KOPT-K1 (cell line): ENCODE measurements around the gene TMEM151A.
"Not testable (repeated sequence)": the region's sequence is repeated elsewhere in the genome, so short reads cannot be mapped to it uniquely, and the experiment has no call there.

ENCODE experiments used
- H3K27ac ChIP-seq: fragments of 200-600 bp; sonication (generic); 2 replicates; pipeline ENCODE4 v1.5.1; 2016; ENCODE audit warnings: antibody characterized with exemption, mild to moderate bottlenecking, low read depth, low read length; ENCODE audit not compliant: poor library complexity, severe bottlenecking
- H3K36me3 ChIP-seq: fragments of 200-600 bp; sonication (generic); 2 replicates; pipeline ENCODE4 v1.5.1; 2017; ENCODE audit warnings: antibody characterized with exemption, mild to moderate bottlenecking, low read length, moderate library complexity; ENCODE audit not compliant: insufficient read depth
- H3K9me3 ChIP-seq: fragments of 200-600 bp; sonication (generic); 2 replicates; pipeline ENCODE4 v1.5.1; 2017; ENCODE audit warnings: antibody characterized with exemption, low read length, mild to moderate bottlenecking; ENCODE audit not compliant: insufficient read depth, poor library complexity, severe bottlenecking

Gene TMEM151A

GRCh38 chr11:66291706-66292542 is at the start of gene TMEM151A:
Gene TMEM151A, plus strand, starts transcription at chr11:66291894. Its CDS starts 120 bp downstream, at chr11:66292014.
- Histone ChIP-seq H3K27ac (no peak within 1 kb of the TSS), H3K36me3 (no peaks in the 10 kb centered on the region), H3K9me3 (no peaks in the 10 kb centered on the region)

GRCh38 chr11:66242095-66242765 is 49.5 kb upstream of the TMEM151A start:
- Histone ChIP-seq H3K36me3 (no peaks in the 10 kb centered on the region), H3K27ac (peak overlapping the region; percentile 93), H3K9me3 (no peaks in the 10 kb centered on the region)

DNA sequence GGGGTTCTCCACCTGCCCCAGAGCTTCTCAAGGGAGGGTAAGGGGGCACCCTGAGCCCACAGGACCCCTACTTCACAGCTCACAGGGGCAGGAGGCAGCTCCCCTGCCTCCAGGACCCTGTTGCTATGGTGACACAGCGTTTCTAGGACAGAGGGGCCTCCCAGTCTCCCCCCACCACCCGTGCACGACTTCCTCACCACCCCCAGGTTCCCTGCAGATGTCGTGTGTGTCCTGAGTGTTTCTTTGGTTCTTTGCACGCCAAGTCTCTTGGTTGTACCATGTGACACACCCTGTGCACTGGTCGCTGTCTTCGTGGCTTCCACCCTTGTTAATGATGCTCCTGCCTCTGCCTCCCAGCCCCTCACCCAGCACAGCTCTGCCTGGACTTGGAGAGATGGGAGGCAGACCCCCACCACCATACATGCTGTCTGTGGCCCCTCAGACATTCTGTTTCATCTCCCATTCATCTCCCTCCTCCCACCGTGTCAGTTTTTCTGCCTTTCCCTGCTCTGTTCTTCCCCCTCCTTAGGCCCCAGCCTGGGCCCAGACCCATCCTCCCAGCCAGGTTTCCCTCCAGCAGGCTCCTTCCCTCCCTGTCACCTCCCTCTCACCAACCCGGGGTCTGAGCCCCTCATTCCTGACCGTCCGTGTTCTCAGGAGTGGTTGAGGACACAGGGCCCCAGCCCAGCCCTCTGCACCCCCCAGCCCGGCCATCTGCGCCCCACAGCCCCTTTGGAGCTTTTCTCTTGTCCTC is 47.7 kb upstream of the TMEM151A start:
- Histone ChIP-seq H3K36me3 (no peaks in the 10 kb centered on the region), H3K27ac (peak overlapping the region; percentile 93)

GRCh38 chr11:66247295-66247694 is 44.4 kb upstream of the TMEM151A start:
- Histone ChIP-seq H3K9me3 (no peaks in the 10 kb centered on the region), H3K27ac (no peak overlapping the region), H3K36me3 (no peaks in the 10 kb centered on the region)

More for the DNA sequence above, 47.7 kb upstream of the TMEM151A start:
- H3K9me3 ChIP-seq, result no peaks in the 10 kb centered on the region

DNA sequence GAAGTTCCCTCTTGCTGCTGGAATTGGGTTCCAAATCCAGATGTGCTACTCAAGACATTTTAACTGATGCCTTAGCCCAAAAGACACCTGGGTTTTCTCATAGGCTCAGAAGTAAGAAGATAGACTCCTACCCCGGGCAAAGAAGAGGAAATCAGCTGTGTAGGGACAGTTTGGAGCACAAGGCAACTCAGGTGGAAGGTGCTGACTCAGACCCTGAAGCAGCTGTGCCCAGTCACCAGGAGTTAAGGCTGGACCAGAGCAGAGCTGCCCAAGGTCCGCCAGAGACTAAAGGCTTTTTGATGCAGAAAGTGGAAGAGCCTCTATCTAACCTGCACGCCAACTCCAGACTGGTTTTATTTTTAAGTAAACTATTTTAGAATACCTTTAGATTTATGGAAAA is 43.9 kb upstream of the TMEM151A start:
- H3K9me3 ChIP-seq, result no peaks in the 10 kb centered on the region
- no peak overlapping the region for H3K27ac ChIP-seq
- H3K36me3 ChIP-seq, result no peaks in the 10 kb centered on the region

- Histone ChIP-seq H3K27ac (no peak overlapping the region), H3K36me3 (no peaks in the 10 kb centered on the region), H3K9me3 (no peaks in the 10 kb centered on the region)
These were observed 42.8 kb upstream of the TMEM151A start for GRCh38 chr11:66248903-66249302.

GRCh38 chr11:66251809-66252208 is 39.9 kb upstream of the TMEM151A start:
- Histone ChIP-seq H3K9me3 (no peaks in the 10 kb centered on the region), H3K36me3 (no peaks in the 10 kb centered on the region), H3K27ac (no peak overlapping the region)

DNA sequence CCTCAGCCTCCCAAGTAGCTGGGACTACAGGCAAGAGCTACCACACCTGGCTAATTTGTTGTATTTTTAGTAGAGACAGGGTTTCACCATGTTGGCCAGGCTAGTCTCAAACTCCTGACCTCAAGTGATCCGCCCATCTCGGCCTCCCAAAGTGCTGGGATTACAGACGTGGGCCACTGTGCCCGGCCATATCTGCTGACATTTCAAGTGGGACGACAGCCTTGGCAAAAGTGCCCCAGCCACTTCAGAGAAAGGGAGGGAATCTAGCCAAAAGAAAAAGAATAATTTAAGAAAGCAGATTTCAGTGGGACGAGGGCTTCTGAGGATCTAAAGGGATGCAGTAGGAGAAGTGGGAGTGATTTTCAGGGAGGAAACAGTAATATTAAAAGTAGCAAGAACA is 38.6 kb upstream of the TMEM151A start:
- H3K36me3 ChIP-seq, H3K27ac ChIP-seq, H3K9me3 ChIP-seq: not testable (repeated sequence)

DNA sequence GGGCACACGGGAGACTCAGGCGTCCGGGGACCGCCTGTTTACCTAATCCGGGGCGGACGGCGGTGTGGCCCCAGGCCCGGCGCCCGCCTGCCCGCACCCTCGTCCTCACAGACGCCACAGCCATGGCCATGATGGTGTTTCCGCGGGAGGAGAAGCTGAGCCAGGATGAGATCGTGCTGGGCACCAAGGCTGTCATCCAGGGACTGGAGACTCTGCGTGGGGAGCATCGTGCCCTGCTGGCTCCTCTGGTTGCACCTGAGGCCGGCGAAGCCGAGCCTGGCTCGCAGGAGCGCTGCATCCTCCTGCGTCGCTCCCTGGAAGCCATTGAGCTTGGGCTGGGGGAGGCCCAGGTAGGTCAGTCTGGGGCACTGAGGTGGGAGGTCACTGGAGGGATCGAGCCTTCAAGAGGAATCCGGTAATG is 33.2 kb upstream of the TMEM151A start:
- H3K9me3 ChIP-seq, result no peaks in the 10 kb centered on the region
- H3K27ac ChIP-seq, result peak overlapping the region; percentile 98
- peaks cover 43% of the 10 kb centered on the region for H3K36me3 ChIP-seq

DNA sequence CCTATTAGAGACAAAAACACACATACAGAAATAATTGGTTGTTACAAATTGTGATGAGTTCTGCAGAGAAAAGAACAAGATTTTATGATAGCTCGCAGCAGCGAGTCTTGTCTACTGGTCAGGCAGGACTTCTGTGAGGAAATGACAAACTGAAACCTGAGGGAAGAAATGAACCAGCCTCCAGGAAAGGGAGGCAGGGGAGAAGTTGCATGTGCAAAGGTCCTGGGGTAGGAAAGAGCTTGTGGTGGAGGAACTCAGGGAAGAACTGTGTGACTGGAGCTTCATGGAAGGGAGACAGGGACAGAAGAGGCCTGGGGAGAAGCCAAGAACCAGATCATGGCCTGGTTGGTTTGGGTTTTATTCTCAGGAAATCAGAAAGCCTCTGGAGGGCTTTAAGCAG is 32.5 kb upstream of the TMEM151A start:
- Histone ChIP-seq H3K27ac (peak overlapping the region; percentile 98), H3K36me3 (peaks cover 51% of the 10 kb centered on the region), H3K9me3 (no peaks in the 10 kb centered on the region)

GRCh38 chr11:66259956-66260355 is 31.7 kb upstream of the TMEM151A start:
- H3K9me3 ChIP-seq, result no peaks in the 10 kb centered on the region
- peaks cover 58% of the 10 kb centered on the region for H3K36me3 ChIP-seq
- no peak overlapping the region for H3K27ac ChIP-seq

DNA sequence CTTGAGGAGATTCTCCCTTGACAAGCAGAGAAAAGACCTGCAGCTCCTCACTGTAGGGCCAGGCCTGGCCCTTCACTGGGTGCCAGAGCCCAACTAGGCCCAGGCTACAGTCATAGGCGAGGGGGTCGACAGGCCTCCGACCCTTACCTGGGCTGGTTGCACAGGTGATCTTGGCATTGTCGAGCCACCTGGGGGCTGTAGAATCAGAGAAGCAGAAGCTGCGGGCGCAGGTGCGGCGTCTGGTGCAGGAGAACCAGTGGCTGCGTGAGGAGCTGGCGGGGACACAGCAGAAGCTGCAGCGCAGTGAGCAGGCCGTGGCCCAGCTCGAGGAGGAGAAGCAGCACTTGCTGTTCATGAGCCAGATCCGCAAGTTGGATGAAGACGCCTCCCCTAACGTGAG is 30.1 kb upstream of the TMEM151A start:
- Histone ChIP-seq H3K36me3 (peaks cover 74% of the 10 kb centered on the region), H3K27ac (no peak overlapping the region), H3K9me3 (no peaks in the 10 kb centered on the region)

- no peak overlapping the region for H3K27ac ChIP-seq
- H3K36me3 ChIP-seq, result peaks cover 80% of the 10 kb centered on the region
- H3K9me3 ChIP-seq, result no peaks in the 10 kb centered on the region
These were observed 29.5 kb upstream of the TMEM151A start for GRCh38 chr11:66262191-66262590.

GRCh38 chr11:66262696-66263095 is 29.0 kb upstream of the TMEM151A start:
- peaks cover 81% of the 10 kb centered on the region for H3K36me3 ChIP-seq
- no peaks in the 10 kb centered on the region for H3K9me3 ChIP-seq
- no peak overlapping the region for H3K27ac ChIP-seq

DNA sequence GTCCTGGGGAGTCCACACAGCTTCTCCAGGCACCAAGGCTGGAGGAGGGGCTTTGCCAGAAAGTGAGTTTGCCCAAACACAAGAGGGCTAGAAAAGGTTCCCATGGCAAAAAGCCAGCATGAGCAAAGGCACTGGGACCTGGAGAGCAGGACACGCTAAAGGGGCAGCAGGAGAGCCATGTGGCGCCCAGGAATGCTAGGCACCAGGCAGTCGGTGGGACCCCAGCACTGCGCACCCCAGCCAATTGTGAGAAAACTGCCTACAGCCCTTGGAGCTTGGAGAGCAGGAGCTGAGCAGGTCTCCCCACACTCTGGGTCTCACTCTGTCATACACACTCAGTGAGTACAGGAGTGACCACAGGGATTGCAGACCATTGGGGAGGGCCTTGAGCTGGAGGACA is 28.5 kb upstream of the TMEM151A start:
- Histone ChIP-seq H3K9me3 (no peaks in the 10 kb centered on the region), H3K27ac (no peak overlapping the region), H3K36me3 (peaks cover 81% of the 10 kb centered on the region)
